PFSK-1 (cell line): Measurements from ENCODE around the gene EEFSEC.

Experiments
- FOXP2 ChIP-seq: optimal IDR thresholded peaks from 2 replicates; pipeline ENCODE3; 2011; ENCODE audit warnings: borderline replicate concordance, control low read depth, inconsistent platforms; ENCODE audit not compliant: insufficient read depth; ENCODE audit errors: extremely low read length, extremely low read depth
- POLR2AphosphoS5 ChIP-seq: IDR thresholded peaks from 2 replicates; pipeline ENCODE4 v1.6.1; 2012; ENCODE audit warnings: low read depth, mild to moderate bottlenecking, control low read depth, low read length, moderate library complexity
- SIN3A ChIP-seq: IDR thresholded peaks from 2 replicates; pipeline ENCODE4 v1.6.1; 2012; ENCODE audit warnings: mild to moderate bottlenecking, low read length, moderate library complexity, borderline replicate concordance; ENCODE audit not compliant: insufficient read depth
- TAF1 ChIP-seq: IDR thresholded peaks from 2 replicates; pipeline ENCODE4 v1.6.1; 2012; ENCODE audit warnings: low read length, control low read depth, borderline replicate concordance; ENCODE audit not compliant: insufficient read depth
- TF ChIP-seq, protein P1 (sequence below), 2 experiments: IDR thresholded peaks; 2 replicates each; pipeline versions ENCODE4 v1.6.1 to v1.8.0; 2011 to 2012; ENCODE audit warnings: low read depth in 2 of 2, low read length in 2 of 2, control low read depth in 1 of 2, inconsistent platforms in 1 of 2, mild to moderate bottlenecking in 1 of 2, moderate library complexity in 1 of 2; ENCODE audit not compliant: insufficient read depth in 1 of 2

EEFSEC gene

GRCh38 chr3:128166971-128167453 lies 13.7 kb downstream of the EEFSEC start:
- TF ChIP-seq POLR2AphosphoS5 (no peak), SIN3A (no peak), TAF1 (no peak), FOXP2 (no peak)
- TF ChIP-seq, protein P1, sequence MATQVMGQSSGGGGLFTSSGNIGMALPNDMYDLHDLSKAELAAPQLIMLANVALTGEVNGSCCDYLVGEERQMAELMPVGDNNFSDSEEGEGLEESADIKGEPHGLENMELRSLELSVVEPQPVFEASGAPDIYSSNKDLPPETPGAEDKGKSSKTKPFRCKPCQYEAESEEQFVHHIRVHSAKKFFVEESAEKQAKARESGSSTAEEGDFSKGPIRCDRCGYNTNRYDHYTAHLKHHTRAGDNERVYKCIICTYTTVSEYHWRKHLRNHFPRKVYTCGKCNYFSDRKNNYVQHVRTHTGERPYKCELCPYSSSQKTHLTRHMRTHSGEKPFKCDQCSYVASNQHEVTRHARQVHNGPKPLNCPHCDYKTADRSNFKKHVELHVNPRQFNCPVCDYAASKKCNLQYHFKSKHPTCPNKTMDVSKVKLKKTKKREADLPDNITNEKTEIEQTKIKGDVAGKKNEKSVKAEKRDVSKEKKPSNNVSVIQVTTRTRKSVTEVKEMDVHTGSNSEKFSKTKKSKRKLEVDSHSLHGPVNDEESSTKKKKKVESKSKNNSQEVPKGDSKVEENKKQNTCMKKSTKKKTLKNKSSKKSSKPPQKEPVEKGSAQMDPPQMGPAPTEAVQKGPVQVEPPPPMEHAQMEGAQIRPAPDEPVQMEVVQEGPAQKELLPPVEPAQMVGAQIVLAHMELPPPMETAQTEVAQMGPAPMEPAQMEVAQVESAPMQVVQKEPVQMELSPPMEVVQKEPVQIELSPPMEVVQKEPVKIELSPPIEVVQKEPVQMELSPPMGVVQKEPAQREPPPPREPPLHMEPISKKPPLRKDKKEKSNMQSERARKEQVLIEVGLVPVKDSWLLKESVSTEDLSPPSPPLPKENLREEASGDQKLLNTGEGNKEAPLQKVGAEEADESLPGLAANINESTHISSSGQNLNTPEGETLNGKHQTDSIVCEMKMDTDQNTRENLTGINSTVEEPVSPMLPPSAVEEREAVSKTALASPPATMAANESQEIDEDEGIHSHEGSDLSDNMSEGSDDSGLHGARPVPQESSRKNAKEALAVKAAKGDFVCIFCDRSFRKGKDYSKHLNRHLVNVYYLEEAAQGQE (IDR thresholded peaks at IDR 0.05; ENCODE audit: insufficient read depth in 1 of 2, low read depth in 2 of 2, low read length in 2 of 2): no peak

GRCh38 chr3:128167646-128167972 lies 14.3 kb downstream of the EEFSEC start:
- TF ChIP-seq POLR2AphosphoS5: no peak
- TF ChIP-seq FOXP2: no peak
- TF ChIP-seq, protein P1 (IDR thresholded peaks at IDR 0.05; ENCODE audit: insufficient read depth in 1 of 2, low read depth in 2 of 2, low read length in 2 of 2): no peak
- TF ChIP-seq TAF1: no peak
- no peak for TF ChIP-seq SIN3A

DNA sequence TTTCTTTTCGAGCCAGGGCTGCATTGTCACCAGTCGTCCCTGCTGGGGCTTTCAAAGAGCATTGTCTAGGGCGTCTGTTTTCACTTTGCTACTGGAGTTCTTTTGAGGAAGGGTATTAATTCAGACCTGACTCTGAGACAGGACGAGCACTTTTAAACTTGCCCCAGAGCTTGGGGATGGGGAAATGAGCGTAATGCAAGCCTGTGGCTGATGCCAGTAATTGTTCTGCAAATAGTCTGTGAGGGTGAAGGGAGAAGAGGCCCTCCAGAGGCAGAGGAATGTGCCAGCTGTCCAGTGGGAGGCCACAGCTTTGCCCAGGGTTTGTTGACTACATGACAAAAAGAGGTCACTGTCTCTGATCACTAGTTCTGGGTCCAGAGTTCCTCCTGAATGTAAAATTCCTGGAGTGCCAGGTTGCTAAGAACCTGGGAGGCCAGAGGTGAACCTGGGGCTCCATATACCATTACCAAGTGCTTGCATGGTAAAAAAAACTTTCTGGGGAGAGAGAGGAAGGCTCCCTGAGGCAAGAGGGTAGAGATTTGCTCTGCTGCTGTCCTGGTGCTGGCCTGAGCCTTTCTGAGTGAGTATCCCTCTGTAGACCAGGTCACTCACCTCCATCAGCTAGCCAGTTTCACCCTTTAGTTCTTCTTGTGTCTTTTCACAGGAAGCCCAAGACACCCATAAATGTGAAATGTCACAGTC lies 14.8 kb downstream of the EEFSEC start:
- TF ChIP-seq FOXP2: no peak
- TF ChIP-seq, protein P1 (IDR thresholded peaks at IDR 0.05; ENCODE audit: insufficient read depth in 1 of 2, low read depth in 2 of 2, low read length in 2 of 2): no peak
- no peak for TF ChIP-seq SIN3A
- no peak for TF ChIP-seq POLR2AphosphoS5
- no peak for TF ChIP-seq TAF1

DNA sequence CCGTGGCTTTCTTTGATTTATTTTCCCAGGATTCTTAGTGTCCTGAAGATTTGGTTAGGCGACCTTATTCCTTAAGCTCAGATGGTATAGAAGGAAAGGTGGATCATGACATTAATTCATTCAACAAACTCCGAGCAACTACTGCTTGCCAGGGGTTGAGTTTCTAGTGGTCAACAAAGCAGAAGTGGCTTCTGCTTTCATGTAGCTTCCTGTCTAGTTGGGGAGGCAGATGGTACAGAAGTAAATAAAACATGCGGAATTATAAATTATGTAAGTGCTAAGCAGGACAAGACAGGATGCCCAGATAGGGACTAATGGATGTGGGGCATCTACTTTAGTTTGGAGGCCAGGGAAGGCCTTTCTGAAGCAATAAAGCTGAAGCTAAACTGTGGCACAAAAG lies 15.6 kb downstream of the EEFSEC start:
- TF ChIP-seq FOXP2: no peak
- TF ChIP-seq, protein P1 (IDR thresholded peaks at IDR 0.05; ENCODE audit: insufficient read depth in 1 of 2, low read depth in 2 of 2, low read length in 2 of 2): no peak
- no peak for TF ChIP-seq SIN3A
- no peak for TF ChIP-seq TAF1
- no peak for TF ChIP-seq POLR2AphosphoS5
